AG09319 (cell line): ENCODE results near the gene KCNS3.
A peak's percentile ranks its signal among the peaks of the same experiment; 100 is the strongest.

Experiments used
- DNase-seq: peaks from one replicate; pipeline ENCODE4 v3.0.0-alpha.2; 2010; ENCODE audit warnings: low read depth; ENCODE audit errors: extremely low read depth
- CTCF ChIP-seq: IDR thresholded peaks from 2 replicates; pipeline ENCODE4 v1.5.1; 2011; ENCODE audit warnings: low read depth, mild to moderate bottlenecking, inconsistent platforms, low read length, moderate library complexity

KCNS3 gene

GRCh38 chr2:17916584-17916983, 38.1 kb downstream of the KCNS3 start:
- TF ChIP-seq CTCF, result no peak
- no peak for DNase-seq

GRCh38 chr2:17918789-17919188, 40.3 kb downstream of the KCNS3 start:
- no peak for TF ChIP-seq CTCF
- no peak for DNase-seq

- DNase-seq, result no peak
- no peak for TF ChIP-seq CTCF
Measured at GRCh38 chr2:17930773-17931172, 52.3 kb downstream of the KCNS3 start.

- no peak for TF ChIP-seq CTCF
- no peak for DNase-seq
Measured at GRCh38 chr2:17933256-17933655, 54.8 kb downstream of the KCNS3 start.

GRCh38 chr2:17934721-17935120, 56.3 kb downstream of the KCNS3 start:
- peak; percentile 46 for DNase-seq
- no peak for TF ChIP-seq CTCF

GRCh38 chr2:17935242-17935885, 56.9 kb downstream of the KCNS3 start:
- no peak for DNase-seq
- TF ChIP-seq CTCF, result no peak

- no peak for DNase-seq
Measured at GRCh38 chr2:17936599-17936998, 58.1 kb downstream of the KCNS3 start.

More at GRCh38 chr2:17936599-17936998, 58.1 kb downstream of the KCNS3 start:
- no peak for TF ChIP-seq CTCF
